HG02798 (cell line): ENCODE measurements around the gene RAPGEF4.
"Not testable (repeated sequence)": the region's sequence is repeated elsewhere in the genome, so short reads cannot be mapped to it uniquely, and the experiment has no call there.

ENCODE experiments used
- ATAC-seq: cut with Tn5 transposase; IDR thresholded peaks from one replicate; pipeline ENCODE4 v1.9.1; 2021; ENCODE audit warnings: mild to moderate bottlenecking; ENCODE audit not compliant: unreplicated experiment, poor library complexity

RAPGEF4 gene

DNA sequence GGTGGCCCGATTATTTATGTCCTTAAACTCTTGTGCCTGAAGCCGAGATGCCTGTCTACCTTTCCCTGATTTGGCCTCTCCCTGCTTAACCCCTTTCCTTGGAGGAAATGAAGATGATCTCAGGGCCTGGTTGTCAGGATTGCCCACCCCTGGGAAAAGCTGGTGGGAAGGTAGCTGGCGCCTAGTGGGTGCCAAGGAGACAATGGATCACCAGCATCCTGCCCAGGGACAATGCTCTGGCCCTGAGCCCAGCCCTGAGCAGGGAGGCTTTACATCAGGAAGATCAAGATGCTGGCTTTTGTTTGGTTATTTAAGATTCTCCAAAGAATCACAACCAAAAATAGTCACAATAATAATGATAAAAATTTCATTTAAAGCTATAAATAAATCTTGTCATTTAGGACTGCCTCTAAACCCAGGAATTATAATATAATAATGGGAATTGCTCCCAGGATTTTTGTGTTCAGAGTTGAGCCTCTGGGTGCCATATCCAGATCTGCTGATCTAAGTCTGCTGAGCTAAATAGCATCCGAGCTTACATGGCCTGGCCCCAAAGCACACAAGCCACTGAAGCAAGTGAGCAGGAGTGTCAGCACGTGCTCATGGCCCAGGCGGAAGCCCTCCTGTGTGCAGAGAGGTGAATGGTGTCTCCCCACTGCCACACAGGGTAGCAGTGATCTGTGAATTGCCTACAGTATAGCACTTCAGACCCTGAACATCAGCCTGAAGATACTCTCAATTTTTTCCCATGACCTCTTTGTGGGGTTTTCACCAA is 282.2 kb downstream of the RAPGEF4 start:
- ATAC-seq, result no peak

DNA sequence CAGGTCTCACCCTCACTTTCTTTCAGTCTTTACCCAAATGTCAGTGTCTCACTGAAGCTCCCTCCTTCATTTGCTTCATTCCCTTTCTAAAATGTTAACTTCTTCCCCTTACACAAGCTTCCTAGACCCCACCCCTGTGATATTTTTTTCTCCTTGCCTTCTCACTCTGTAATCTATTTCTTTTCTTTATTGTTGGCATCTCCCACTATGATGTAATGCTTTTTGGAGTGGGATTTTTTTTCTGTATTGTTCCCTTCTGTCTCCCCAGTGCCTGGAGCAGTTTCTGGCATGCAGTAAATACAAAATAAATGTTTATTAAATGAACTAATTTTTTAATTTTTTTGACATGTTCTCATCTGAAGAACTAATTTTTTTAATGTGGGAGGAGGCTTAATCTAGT is 284.1 kb downstream of the RAPGEF4 start:
- ATAC-seq, result no peak

DNA sequence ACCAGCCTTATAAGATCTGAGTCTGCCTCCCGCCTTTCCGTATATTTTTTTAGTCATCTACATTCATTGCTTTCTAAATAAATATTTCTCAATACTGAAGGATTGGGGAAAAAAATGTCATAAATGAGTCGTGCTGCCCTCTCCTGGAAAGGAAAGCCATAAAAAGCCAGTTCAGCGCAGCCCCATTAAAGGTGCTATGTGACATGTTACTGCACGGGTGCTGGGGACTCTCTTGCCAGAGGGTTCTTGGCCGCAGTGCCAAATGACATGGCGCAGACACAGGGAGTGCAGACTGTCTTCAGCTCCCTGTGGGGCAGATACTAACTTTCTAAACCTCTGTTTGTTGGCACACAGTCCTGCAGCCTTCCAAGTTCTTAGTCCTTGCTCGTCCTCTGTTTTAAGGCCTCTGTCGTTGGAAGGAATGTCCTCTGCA is 286.3 kb downstream of the RAPGEF4 start:
- ATAC-seq, result no peak

DNA sequence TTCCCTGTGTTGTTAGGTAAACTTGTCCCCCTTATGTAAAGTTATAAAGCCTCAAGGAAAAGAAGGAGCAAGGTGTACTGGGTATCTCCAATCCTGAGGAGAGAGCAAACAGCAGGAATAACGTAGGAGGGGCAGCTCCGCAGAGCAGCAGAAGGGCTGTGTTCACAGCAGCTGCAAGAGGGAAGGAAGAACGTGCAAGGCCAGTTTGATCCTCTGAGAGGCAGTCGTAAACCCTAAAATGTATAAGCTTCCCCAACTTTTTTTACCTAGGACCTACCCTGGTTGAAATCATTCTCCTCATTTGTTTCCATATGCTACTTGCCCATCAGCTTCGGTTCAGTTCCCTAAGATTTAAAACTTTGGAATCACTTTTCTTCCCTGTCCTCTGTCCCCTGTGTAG is 288.1 kb downstream of the RAPGEF4 start:
- no peak for ATAC-seq

DNA sequence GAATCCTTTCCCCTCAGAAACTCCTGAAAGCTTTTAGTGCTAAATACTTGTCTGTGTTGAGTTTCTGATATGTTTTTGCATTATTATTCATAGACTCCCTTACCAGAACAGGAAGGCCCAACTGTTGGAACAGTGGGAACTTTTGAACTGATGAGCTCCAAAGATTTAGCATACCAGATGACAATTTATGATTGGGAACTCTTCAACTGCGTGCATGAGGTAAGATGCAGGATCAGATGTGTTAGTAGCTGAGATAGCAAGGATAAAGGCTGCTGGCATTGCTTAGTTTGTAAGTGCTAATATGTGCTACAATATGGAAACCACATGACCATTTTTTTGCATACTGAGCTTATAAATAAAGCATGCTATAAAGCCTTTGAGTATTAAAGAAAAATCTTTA is 290.8 kb downstream of the RAPGEF4 start:
- no peak for ATAC-seq

DNA sequence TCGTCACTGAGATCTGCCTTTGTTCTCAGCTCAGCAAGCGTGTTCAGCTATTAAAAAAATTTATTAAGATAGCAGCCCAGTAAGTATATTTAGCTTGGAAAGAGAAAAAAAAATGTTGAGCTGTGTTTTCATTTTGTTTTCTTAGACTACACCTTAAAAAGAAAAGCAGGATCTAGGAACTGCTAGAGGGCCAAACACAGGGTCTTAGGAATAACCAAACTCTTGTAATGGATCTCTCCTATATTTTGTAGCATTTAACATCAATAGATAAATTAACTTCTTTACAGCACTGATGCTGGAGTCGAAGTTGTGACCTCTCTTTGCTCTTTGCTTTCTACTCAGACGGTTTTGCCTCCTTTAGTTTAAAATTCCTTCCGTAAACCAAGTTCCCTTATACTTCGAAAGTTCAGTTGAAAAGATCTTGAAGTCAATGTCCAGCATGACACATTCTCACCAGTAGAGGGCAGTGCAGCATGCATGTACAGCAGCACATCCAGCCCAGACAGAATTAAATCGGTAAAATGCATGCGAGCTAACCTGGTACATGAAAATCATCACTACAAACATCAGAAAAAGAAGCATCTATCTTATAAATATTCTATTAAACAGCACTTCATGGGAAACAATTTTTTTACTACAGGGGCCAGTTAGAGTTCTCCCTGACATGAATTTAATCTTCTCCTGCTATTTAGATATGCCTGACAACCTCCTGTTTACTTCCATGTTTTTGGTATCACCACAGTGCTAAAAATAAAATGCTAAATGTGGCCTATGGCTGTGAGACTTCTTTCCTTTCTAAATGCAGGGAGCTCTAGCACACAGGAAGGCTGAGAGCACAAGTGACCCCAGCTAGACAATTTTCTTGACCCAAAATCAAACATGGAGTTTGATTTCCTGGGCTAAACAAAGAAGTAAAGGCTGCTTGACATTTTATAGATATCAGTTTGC is 291.8 kb downstream of the RAPGEF4 start:
- ATAC-seq, result peak; percentile 54

DNA sequence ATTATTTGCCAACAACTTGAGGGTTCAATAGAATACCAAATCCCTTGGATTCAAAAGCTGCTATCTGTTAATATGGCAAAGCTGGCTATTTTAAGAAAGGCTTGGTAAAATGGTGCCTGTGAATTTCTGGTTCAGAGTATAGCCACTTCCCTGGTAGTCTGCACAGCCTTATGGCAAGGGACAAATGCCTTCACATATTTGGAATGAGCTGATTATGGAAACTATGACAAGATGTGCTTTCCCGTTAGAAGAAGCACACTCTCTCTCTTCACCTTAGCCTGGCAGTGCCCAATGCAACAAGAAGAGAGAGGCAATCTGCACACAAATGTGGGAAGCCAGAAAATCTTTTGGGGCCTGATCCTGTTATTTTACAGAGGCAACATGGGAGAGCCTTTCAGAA is 292.5 kb downstream of the RAPGEF4 start:
- ATAC-seq, result no peak

DNA sequence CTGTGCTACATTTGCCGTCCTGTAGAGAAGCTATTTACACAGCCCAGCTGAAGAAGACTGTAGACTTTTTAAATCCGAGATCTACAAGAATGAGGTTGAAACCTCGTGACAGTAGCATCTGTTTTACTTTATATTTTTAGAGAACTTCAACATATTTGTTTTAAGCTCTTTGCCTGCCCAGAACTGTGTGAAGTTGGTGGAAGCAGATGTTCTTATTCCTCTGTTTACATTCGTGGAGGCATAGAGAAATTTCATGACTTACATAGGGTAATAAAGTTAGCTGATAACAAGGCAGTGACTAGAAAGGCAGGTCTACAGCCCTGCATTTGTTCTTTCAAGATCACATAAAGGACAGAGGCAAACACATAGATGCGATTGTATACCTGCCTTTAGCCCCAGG is 293.0 kb downstream of the RAPGEF4 start:
- no peak for ATAC-seq

DNA sequence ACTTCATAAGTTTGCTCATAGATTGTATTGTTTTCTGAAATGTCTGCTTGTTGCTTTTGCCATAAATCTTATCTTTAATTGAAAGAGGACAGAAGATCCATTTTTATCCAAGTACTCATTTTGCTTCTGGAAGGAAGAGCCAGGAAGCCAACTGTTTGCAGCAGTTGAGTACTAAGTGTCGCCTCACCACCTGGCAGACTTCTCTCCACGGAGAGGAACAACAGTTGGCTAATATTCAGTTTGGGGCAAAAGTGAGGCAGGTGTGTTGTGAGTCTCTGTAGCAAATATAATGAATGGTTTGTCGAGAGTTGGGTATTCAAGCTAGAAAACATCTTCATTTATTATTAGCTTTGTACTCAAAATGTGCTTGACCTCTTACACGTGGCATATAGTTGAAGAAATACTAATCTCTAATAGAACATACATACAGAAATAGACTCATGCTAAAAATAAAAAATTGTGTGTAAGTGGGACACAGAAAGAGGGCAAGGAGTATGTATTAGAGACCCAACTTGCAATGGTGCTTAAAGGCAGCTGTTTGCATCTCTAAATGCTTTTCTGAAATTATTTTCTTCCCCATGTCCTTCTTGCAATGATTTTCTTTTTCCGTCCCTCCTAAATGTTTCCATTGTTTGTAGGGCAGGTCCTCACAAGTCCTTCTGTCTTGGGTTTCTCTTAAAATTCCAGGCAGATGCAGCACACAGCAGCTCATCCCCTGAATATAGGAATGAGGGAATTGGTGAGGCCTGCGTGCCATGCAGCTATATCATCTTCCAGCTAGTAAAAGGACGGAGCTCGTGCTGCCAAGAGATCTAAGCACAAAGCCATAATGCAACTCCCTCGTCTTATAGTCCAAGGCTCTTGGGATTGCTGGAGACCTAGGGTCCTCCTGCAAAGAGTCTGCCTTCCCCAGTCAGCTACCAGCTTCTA is 295.2 kb downstream of the RAPGEF4 start:
- no peak for ATAC-seq

DNA sequence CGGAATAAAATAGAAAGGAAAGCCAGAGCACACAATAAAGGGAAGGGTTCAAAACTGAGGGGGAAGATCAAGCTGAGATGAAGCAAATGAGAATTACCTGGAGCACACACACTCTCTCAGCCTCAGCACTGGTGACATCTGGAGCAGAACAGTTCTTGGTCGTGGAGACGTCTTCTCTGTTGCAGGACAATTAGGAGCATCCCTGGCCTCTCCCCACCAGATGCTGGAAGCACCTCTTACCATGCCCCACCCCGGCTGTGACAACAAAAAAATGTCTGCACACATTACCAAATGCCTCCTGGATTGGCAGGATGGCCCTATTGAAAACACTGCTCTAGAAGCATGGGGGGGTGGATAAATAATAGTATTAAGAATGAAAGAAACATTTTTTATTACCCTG is 296.4 kb downstream of the RAPGEF4 start:
- no peak for ATAC-seq

DNA sequence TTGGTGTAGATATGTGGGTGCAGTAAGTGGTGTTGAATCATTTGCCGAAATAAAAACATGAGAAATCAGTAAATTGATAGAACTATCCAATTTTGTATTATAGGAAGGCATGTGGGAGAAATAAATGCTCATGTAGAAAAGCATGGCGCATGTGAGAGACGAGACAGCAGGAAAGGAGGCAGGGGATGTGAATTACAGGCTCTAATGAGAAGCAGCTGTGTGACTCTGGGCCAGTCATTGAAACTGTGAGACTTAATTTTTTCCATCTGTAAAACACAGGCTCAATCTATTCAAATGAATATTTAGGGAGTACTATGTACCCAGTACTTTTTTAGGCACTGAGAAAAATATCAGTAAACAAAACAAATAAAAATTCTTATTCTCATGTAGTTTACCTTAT is 297.4 kb downstream of the RAPGEF4 start:
- ATAC-seq, result no peak

DNA sequence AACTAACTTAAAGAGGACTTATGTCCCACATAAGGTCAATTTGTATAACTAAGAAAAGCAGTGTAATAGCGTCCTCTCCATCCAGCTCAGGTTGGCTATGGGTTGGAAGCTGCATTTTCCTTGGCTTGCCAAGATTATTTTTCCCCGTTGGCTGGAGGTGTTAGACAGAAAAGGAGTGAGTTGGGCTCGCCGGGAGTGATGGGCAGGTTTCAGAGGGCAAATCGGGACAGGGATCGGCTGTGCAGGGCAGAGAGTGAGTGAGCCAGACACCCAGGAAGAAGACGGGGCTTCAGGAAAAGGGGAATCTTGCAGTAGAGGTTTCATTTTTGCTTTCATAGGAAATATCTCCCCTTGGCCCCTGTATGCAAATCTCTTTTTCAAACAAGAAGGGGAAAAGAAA is 298.5 kb downstream of the RAPGEF4 start:
- ATAC-seq, result no peak

DNA sequence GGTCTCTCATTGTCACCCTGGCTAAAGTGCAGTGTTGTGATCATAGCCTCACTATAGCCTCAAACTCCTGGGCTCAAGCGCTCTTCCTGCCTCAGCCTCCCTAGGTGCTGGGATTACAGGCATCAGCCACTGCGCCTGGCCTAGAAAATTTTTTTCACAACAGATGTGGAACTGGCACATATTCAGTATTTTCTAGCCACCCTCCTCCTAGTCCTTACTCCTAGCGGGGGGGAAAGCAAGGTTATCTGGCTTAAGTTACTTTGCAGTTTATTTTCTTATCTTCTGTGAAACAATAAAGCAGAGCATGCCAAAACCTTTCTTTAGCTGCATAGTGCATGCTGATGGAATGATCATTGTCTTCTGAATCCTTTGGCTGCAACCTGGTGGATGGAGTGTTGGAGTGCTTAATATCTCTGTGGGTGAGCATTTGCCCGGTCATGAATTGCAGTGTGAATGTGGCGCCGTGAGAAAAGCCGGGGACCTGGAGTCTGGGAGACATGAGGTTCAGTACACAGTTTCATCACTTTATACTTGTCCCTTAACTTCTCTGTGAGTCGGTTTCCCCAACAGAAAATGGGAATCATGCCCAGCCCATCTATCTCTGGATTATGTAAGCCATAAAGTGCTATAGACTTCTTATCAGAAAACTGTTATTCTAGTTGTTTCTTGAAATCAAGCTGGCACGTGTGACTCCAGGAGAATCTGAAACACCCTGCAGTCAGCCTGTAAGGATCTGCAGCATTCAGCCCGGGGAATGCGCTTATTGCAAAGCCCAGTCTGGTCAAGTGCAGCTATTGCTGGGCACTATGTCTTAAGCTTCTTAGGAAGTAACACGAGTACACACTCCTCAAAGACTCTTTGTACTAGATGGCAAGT is 301.8 kb downstream of the RAPGEF4 start:
- ATAC-seq, result no peak

DNA sequence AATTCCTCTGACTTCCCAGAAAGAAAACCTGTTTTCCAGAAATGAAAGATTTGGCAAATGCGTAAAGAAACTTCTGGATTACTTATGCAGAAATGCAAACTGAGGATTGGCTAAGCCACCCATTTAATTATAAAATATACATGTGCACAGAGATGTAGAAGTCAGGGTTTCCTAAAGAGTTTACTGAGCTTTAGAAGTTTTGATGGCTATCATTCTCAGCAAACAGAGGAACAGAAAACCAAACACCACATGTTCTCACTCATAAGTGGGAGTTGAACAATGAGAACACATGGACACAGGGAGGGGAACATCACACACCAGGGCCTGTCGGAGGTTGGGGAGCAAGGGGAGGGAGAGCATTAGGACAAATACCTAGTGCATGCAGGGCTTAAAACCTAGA is 302.6 kb downstream of the RAPGEF4 start:
- not testable (repeated sequence) for ATAC-seq

DNA sequence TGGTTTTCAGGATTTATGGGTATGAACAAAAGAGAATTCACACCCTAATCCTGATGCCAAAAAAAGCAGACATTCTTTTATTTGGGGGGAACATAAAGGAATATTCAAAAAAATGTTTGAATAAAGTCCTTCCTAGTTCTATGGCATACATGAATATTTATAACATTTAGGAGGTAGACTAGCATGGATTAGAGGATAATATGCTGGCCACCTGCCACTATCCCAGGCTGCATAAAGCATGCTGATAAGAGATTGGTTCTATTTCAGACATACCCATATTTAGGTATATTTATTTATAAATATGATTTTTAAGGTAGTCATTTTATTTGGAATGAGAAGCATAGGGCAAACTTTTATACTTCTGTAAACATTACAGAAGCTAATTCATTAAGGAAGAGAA is 305.1 kb downstream of the RAPGEF4 start:
- ATAC-seq, result no peak

DNA sequence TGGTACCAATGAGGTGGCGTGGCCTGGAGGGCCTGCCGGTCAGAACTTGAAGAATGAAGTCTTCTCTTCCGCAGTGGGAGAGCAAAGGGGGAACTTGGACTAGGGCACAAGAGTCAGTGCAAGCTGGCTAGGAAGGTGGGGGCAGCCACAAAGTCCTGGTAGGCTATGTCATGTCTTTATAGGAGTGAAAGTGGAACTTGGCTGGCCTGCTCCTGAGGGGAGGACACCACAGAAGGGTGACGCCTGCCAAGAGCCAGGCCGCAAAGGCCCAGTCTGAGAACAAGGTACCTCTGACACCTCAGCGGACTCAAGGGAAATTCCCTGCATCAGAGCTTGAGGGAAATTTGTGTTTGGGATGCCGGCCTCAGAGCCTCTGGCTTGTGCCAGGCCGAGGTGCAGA is 307.8 kb downstream of the RAPGEF4 start:
- no peak for ATAC-seq

DNA sequence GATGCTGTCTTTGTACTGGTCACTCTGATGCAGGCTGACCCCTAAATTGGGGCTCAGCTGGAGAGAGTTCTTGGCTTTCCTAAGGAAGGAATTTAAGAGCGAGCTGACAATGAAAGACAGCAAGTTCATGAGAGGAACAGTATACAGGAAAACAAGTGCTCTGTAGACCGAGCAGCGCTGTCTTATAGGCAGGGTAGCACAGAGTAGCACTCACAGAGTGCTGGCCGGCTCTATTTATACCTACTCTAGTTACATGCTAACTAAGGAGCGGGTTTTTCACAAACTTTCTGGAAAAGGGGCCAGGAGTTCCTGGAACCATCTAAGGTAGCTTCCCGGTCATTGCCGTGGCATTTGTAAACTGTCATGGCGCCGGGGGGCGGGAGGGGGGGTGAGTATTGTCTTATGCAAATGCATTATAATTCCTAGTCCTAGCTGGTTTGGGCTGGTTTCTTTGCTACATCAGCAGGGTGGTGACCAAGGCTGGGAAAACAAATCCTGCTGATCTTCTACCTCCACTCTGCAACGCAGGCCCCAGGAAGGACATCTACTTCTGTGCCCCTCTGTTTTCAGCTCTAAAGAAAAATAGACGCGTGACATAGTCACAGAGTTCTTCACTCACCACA is 308.4 kb downstream of the RAPGEF4 start:
- no peak for ATAC-seq

DNA sequence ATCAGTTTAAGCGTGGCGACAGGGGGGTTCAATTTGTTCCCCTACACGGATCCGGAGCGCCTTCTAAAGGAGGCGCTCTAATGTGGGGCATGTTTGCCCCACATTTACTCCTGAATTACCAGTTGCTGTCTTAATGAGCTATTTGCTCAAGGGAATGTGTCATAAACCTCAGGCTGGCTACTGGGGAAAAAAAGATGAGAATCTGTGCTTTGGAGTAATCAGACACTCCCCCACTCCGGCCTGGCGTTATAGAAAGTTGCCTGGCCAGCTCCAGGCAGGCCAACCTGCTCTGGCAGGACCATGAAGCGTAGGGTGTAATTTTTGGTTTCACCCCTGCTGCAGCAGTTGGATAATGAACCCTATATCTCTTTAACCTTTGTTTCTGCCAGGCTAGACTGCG is 309.0 kb downstream of the RAPGEF4 start:
- no peak for ATAC-seq

DNA sequence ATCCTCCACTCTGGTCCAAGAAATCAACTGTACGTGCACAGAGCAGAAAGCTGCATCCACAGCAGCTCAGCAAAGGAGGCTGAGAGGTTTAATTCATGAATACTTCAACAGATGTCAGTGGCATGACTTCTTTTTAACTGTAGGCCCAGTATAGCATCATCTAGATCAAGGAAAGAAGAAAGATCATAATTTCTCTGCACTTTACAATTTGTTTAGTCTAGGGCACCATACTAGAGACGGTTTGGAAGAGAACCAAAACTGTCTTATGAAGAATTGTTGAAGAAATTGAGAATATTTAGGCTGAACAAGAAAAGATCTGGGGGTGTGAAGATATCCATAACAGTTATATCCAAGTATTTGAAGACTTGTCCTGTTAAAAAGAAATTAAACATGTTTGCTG is 309.5 kb downstream of the RAPGEF4 start:
- ATAC-seq, result no peak
